ENCODE measurements around the gene CYP46A1.

DNA sequence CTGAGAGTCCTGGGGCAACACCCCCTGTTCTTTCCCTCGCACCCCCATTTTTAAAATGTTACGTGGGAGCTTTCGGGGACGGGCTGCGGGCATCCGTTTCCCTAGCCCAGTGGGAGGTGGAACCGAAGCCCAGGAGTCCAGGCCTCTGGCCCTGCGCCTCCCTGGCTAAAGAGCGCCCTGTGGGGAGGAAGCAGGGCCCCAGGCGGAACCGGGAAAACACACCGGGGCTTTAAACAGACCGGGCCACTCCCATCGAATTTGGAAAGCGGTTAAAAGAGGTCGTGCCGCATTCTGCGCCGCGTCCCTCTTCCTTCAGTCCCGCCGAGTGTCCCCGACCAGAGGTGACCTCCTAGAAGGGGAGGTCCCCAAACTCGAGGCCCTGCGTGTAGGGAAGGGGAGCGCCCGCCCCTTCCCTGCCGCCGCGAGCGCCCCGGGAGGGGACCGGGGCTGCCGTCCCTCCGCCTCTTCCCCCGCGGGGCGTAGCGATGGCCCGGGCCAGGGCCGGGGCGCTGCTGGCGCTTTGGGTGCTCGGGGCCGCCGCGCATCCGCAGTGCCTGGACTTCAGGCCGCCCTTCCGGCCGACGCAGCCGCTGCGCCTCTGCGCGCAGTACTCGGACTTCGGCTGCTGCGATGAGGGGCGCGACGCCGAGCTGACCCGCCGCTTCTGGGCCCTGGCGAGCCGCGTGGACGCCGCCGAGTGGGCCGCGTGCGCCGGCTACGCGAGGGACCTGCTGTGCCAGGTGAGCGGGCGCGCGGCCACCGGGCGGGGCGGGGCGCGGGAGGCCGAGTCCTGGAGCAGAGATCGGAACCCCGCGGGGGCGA is 39.2 kb upstream of the CYP46A1 start, which contains the start of gene HHIPL1:
- TF ChIP-seq, protein P1, sequence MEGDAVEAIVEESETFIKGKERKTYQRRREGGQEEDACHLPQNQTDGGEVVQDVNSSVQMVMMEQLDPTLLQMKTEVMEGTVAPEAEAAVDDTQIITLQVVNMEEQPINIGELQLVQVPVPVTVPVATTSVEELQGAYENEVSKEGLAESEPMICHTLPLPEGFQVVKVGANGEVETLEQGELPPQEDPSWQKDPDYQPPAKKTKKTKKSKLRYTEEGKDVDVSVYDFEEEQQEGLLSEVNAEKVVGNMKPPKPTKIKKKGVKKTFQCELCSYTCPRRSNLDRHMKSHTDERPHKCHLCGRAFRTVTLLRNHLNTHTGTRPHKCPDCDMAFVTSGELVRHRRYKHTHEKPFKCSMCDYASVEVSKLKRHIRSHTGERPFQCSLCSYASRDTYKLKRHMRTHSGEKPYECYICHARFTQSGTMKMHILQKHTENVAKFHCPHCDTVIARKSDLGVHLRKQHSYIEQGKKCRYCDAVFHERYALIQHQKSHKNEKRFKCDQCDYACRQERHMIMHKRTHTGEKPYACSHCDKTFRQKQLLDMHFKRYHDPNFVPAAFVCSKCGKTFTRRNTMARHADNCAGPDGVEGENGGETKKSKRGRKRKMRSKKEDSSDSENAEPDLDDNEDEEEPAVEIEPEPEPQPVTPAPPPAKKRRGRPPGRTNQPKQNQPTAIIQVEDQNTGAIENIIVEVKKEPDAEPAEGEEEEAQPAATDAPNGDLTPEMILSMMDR (IDR thresholded peaks at IDR 0.05; ENCODE audit: low read depth, low read length, missing input control): no peak
- TF ChIP-seq, protein P2, sequence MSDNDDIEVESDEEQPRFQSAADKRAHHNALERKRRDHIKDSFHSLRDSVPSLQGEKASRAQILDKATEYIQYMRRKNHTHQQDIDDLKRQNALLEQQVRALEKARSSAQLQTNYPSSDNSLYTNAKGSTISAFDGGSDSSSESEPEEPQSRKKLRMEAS (IDR thresholded peaks at IDR 0.05): no peak

Measured in liver (tissue), 2 donors.